ENCODE data around the gene TRIM47. TPM values are rescaled to one million over a fixed set of nuclear protein-coding genes. Genes with fewer than 3 reads are reported as not detected.

Gene TRIM47
- total and polyA plus RNA-seq, 2 of the 13 experiments (the other 11 are each of a cell fraction or from before 2014, with no cell fraction given) = 33.5 to 82.0 TPM

GRCh38 chr17:75848523-75849278 lies 29.7 kb downstream of the TRIM47 start (continued):
- TF ChIP-seq, protein P1, sequence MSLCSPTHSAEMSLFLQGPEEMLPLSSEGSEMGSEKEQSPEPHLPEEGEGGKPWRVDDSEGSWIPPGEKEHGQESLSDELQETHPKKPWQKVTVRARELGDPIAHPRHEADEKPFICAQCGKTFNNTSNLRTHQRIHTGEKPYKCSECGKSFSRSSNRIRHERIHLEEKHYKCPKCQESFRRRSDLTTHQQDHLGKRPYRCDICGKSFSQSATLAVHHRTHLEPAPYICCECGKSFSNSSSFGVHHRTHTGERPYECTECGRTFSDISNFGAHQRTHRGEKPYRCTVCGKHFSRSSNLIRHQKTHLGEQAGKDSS (CRISPR knock-in tag; IDR thresholded peaks at IDR 0.05; ENCODE audit: borderline replicate concordance, low read depth) = no peak; the same call in 1 of the 2 replicates
- TF ChIP-seq FOXA3 (CRISPR knock-in tag; IDR thresholded peaks at IDR 0.05) (peak; percentile 57), ZNF768 (CRISPR knock-in tag; IDR thresholded peaks at IDR 0.05) (peak; percentile 47; the same call in 1 of the 2 replicates), ZNF841 (CRISPR knock-in tag; IDR thresholded peaks at IDR 0.05; ENCODE audit: borderline replicate concordance) (no peak), CCDC6 (CRISPR knock-in tag; IDR thresholded peaks at IDR 0.05) (peak; percentile 68; the same call in 1 of the 2 replicates), ZNF782 (CRISPR knock-in tag; IDR thresholded peaks at IDR 0.05; ENCODE audit: borderline replicate concordance) (0 out of 2 replicates have a peak, but pooled peaks have one; percentile 84), ZNF784 (CRISPR knock-in tag; IDR thresholded peaks at IDR 0.05; ENCODE audit: borderline replicate concordance) (no peak), THRA (CRISPR knock-in tag; IDR thresholded peaks at IDR 0.05; ENCODE audit: borderline replicate concordance) (peak; percentile 62; the same call in 1 of the 2 replicates), HES4 (CRISPR knock-in tag; IDR thresholded peaks at IDR 0.05; ENCODE audit: borderline replicate concordance) (no peak), TMF1 (CRISPR knock-in tag; IDR thresholded peaks at IDR 0.05; ENCODE audit: low read depth) (peak; percentile 44; the same call in 1 of the 2 replicates)
- TF ChIP-seq, protein P2, sequence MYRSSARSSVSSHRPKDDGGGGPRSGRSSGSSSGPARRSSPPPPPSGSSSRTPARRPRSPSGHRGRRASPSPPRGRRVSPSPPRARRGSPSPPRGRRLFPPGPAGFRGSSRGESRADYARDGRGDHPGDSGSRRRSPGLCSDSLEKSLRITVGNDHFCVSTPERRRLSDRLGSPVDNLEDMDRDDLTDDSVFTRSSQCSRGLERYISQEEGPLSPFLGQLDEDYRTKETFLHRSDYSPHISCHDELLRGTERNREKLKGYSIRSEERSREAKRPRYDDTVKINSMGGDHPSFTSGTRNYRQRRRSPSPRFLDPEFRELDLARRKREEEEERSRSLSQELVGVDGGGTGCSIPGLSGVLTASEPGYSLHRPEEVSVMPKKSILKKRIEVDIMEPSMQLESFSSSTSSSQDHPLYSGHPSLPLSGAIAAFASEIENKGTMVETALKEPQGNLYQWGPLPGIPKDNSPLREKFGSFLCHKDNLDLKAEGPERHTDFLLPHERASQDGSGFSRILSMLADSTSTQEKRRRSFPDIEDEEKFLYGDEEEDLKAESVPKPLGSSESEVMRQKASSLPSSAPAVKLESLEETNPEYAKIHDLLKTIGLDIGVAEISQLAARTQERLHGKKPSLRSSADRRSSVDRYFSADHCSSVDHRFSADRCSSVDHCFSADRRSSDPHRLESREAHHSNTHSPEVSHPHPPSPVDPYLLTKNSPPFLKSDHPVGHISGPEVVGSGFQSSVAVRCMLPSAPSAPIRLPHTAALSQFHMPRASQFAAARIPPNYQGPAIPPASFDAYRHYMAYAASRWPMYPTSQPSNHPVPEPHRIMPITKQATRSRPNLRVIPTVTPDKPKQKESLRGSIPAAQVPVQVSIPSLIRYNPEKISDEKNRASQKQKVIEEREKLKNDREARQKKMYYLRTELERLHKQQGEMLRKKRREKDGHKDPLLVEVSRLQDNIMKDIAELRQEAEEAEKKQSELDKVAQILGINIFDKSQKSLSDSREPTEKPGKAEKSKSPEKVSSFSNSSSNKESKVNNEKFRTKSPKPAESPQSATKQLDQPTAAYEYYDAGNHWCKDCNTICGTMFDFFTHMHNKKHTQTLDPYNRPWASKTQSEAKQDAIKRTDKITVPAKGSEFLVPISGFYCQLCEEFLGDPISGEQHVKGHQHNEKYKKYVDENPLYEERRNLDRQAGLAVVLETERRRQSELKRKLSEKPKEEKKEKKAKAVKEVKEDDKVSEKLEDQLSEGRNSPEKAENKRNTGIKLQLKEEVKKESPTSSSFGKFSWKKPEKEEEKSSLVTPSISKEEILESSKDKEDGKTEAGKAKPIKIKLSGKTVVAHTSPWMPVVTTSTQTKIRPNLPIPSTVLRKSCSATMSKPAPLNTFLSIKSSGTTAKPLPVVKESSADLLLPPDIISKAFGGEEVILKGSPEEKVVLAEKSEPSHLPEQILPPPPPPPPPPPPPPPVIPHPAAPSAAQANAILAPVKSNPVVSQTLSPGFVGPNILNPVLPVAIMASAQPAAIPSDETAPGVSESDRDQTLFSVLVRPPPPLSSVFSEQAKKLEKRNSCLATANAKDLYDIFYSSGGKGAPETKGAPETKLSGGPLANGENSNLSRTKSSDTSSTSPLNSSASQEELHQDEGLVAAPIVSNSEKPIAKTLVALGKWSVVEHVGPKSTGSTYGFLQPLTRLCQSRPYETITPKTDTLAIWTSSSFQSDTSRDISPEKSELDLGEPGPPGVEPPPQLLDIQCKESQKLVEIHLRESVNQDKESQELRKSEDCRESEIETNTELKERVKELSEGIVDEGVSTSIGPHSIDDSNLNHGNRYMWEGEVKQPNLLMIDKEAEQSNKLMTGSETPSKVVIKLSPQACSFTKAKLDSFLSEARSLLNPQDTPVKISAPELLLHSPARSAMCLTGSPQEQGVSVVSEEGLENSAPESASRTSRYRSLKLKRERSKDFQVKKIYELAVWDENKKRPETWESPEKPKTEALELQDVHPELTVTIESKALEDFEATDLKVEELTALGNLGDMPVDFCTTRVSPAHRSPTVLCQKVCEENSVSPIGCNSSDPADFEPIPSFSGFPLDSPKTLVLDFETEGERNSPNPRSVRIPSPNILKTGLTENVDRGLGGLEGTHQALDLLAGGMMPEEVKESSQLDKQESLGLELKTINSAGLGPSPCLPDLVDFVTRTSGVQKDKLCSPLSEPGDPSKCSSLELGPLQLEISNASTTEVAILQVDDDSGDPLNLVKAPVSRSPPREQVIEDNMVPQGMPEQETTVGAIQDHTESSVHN (CRISPR knock-in tag; IDR thresholded peaks at IDR 0.05) = peak; percentile 27; the same call in 1 of the 2 replicates
- TF ChIP-seq, protein P3, sequence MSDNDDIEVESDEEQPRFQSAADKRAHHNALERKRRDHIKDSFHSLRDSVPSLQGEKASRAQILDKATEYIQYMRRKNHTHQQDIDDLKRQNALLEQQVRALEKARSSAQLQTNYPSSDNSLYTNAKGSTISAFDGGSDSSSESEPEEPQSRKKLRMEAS (IDR thresholded peaks at IDR 0.05) = peak; percentile 64; the same call in 1 of the 2 replicates
- TF ChIP-seq, protein P4, sequence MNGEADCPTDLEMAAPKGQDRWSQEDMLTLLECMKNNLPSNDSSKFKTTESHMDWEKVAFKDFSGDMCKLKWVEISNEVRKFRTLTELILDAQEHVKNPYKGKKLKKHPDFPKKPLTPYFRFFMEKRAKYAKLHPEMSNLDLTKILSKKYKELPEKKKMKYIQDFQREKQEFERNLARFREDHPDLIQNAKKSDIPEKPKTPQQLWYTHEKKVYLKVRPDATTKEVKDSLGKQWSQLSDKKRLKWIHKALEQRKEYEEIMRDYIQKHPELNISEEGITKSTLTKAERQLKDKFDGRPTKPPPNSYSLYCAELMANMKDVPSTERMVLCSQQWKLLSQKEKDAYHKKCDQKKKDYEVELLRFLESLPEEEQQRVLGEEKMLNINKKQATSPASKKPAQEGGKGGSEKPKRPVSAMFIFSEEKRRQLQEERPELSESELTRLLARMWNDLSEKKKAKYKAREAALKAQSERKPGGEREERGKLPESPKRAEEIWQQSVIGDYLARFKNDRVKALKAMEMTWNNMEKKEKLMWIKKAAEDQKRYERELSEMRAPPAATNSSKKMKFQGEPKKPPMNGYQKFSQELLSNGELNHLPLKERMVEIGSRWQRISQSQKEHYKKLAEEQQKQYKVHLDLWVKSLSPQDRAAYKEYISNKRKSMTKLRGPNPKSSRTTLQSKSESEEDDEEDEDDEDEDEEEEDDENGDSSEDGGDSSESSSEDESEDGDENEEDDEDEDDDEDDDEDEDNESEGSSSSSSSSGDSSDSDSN (CRISPR knock-in tag; IDR thresholded peaks at IDR 0.05) = no peak

Measured in HepG2 (cell line).